KMS-11 (cell line): ENCODE results near the gene YARS1.

ENCODE experiments used
- H2AFZ ChIP-seq: fragments of 200-600 bp; sonication (generic); 2 replicates; pipeline ENCODE4 v1.6.1; 2016; ENCODE audit warnings: antibody characterized with exemption, mixed run types, low read depth
- H3K27ac ChIP-seq: fragments of 200-600 bp; sonication (generic); 2 replicates; pipeline ENCODE4 v1.6.1; 2016; ENCODE audit warnings: mild to moderate bottlenecking, mixed run types
- H3K27me3 ChIP-seq: fragments of 200-600 bp; sonication (generic); 2 replicates; pipeline ENCODE4 v1.6.1; 2017; ENCODE audit warnings: mild to moderate bottlenecking, low read depth, mixed run types, moderate library complexity; ENCODE audit not compliant: insufficient read depth
- H3K36me3 ChIP-seq: fragments of 200-600 bp; sonication (generic); 2 replicates; pipeline ENCODE4 v1.6.1; 2017; ENCODE audit warnings: mild to moderate bottlenecking, mixed run types; ENCODE audit not compliant: insufficient read depth
- H3K4me1 ChIP-seq: fragments of 200-600 bp; sonication (generic); 2 replicates; pipeline ENCODE4 v1.6.1; 2016; ENCODE audit warnings: mild to moderate bottlenecking, low read depth, mixed run types; ENCODE audit not compliant: poor library complexity, severe bottlenecking
- H3K4me2 ChIP-seq: fragments of 200-600 bp; sonication (generic); 2 replicates; pipeline ENCODE4 v1.7.0; 2016; ENCODE audit warnings: mild to moderate bottlenecking, mixed run types
- H3K4me3 ChIP-seq: fragments of 200-600 bp; sonication (generic); IDR thresholded peaks from 2 replicates; pipeline ENCODE4 v1.6.1; 2017; ENCODE audit warnings: low read depth, low read length, mixed read lengths; ENCODE audit not compliant: insufficient read depth
- H3K79me2 ChIP-seq: fragments of 200-600 bp; sonication (generic); 2 replicates; pipeline ENCODE4 v1.6.1; 2016; ENCODE audit warnings: low read depth, mixed run types; ENCODE audit not compliant: insufficient read depth
- H3K9ac ChIP-seq: fragments of 200-600 bp; sonication (generic); 2 replicates; pipeline ENCODE4 v1.6.1; 2016; ENCODE audit warnings: mild to moderate bottlenecking, mixed run types
- H4K20me1 ChIP-seq: fragments of 200-600 bp; sonication (generic); 2 replicates; pipeline ENCODE4 v1.6.1; 2016; ENCODE audit warnings: mild to moderate bottlenecking, mixed run types; ENCODE audit not compliant: insufficient read depth
- CTCF ChIP-seq: fragments of 200-600 bp; sonication (generic); conservative IDR thresholded peaks from 2 replicates; pipeline ENCODE4 v1.6.1; 2017; ENCODE audit warnings: low read depth, mild to moderate bottlenecking, antibody characterized with exemption, low read length, moderate library complexity, mixed read lengths

YARS1 gene

GRCh38 chr1:32758795-32759430 lies 58.2 kb downstream of the YARS1 start:
- no peak overlapping the region for H3K4me3 ChIP-seq
- no peak overlapping the region for H3K27ac ChIP-seq

GRCh38 chr1:32758177-32758794 lies 58.9 kb downstream of the YARS1 start:
- Histone ChIP-seq H2AFZ (no peak overlapping the region), H3K79me2 (no peaks in the 10 kb centered on the region), H4K20me1 (no peaks in the 10 kb centered on the region), H3K4me3 (no peak overlapping the region), H3K4me2 (no peak overlapping the region), H3K27me3 (no peaks in the 10 kb centered on the region), H3K36me3 (no peaks in the 10 kb centered on the region), H3K4me1 (peaks cover 36% of the 10 kb centered on the region), H3K9ac (no peak overlapping the region), H3K27ac (no peak overlapping the region)
- TF ChIP-seq CTCF: no peak

More at GRCh38 chr1:32758795-32759430, 58.2 kb downstream of the YARS1 start:
- no peaks in the 10 kb centered on the region for H4K20me1 ChIP-seq
- H3K4me1 ChIP-seq: peaks cover 33% of the 10 kb centered on the region
- no peak overlapping the region for H2AFZ ChIP-seq
- H3K27me3 ChIP-seq: no peaks in the 10 kb centered on the region
- no peaks in the 10 kb centered on the region for H3K36me3 ChIP-seq
- TF ChIP-seq CTCF: no peak
- H3K4me2 ChIP-seq: no peak overlapping the region
- no peak overlapping the region for H3K9ac ChIP-seq
- H3K79me2 ChIP-seq: no peaks in the 10 kb centered on the region

- H3K27me3 ChIP-seq: no peaks in the 10 kb centered on the region
- no peak overlapping the region for H3K27ac ChIP-seq
- H3K4me1 ChIP-seq: peaks cover 37% of the 10 kb centered on the region
- no peak overlapping the region for H3K4me3 ChIP-seq
- no peak for TF ChIP-seq CTCF
- H4K20me1 ChIP-seq: no peaks in the 10 kb centered on the region
- H2AFZ ChIP-seq: no peak overlapping the region
- H3K4me2 ChIP-seq: no peak overlapping the region
- no peak overlapping the region for H3K9ac ChIP-seq
- H3K79me2 ChIP-seq: no peaks in the 10 kb centered on the region
- H3K36me3 ChIP-seq: no peaks in the 10 kb centered on the region
Measured at GRCh38 chr1:32757213-32757895, 59.8 kb downstream of the YARS1 start.

- no peaks in the 10 kb centered on the region for H4K20me1 ChIP-seq
- no peak overlapping the region for H3K4me3 ChIP-seq
- H3K79me2 ChIP-seq: no peaks in the 10 kb centered on the region
- H2AFZ ChIP-seq: no peak overlapping the region
- no peak overlapping the region for H3K9ac ChIP-seq
- H3K27ac ChIP-seq: no peak overlapping the region
- no peak for TF ChIP-seq CTCF
- H3K4me2 ChIP-seq: no peak overlapping the region
- peaks cover 21% of the 10 kb centered on the region for H3K4me1 ChIP-seq
- no peaks in the 10 kb centered on the region for H3K27me3 ChIP-seq
- no peaks in the 10 kb centered on the region for H3K36me3 ChIP-seq
Measured at GRCh38 chr1:32755810-32756159, 61.4 kb downstream of the YARS1 start.
